Aorta (tissue), 5 donors: ENCODE measurements around the gene SMYD2. TPM values are rescaled to one million over a fixed set of nuclear protein-coding genes. Genes with fewer than 3 reads are reported as not detected.

Source experiments
- ATAC-seq: fragments of 200-7000 bp; cut with Tn5 transposase; one replicate; pipeline ENCODE4 v1.9.1; 2022; ENCODE audit warnings: moderate library complexity; ENCODE audit not compliant: low FRiP score
- DNase-seq, 2 donors: peaks; one replicate each; pipeline ENCODE4 v3.0.0-alpha.2; 2020
- H3K27ac ChIP-seq, 2 donors: one replicate each; pipeline ENCODE4 v1.5.1; 2013; ENCODE audit warnings: low read length in 2 of 2, mild to moderate bottlenecking in 2 of 2, moderate library complexity in 2 of 2, control low read depth in 1 of 2, inconsistent platforms in 1 of 2, low read depth in 1 of 2
- H3K27me3 ChIP-seq, 2 donors: one replicate each; pipeline ENCODE4 v1.6.1; 2013; ENCODE audit warnings: control low read depth in 1 of 2, low read length in 1 of 2, mild to moderate bottlenecking in 1 of 2, moderate library complexity in 1 of 2; ENCODE audit not compliant: insufficient read depth in 2 of 2, control insufficient read depth in 1 of 2
- H3K36me3 ChIP-seq, 2 donors: one replicate each; pipeline ENCODE4 v1.6.1; 2013; ENCODE audit warnings: control low read depth in 1 of 2, low read length in 1 of 2, mild to moderate bottlenecking in 1 of 2; ENCODE audit not compliant: insufficient read depth in 2 of 2, control insufficient read depth in 1 of 2
- H3K4me1 ChIP-seq, 2 donors: one replicate each; pipeline ENCODE4 v1.6.1; 2013; ENCODE audit warnings: low read length in 2 of 2, control low read depth in 1 of 2, mild to moderate bottlenecking in 1 of 2, moderate library complexity in 1 of 2; ENCODE audit not compliant: insufficient read depth in 2 of 2, control insufficient read depth in 1 of 2
- H3K4me3 ChIP-seq, 2 donors: one replicate each; pipeline ENCODE4 v1.5.1; 2013; ENCODE audit warnings: low read length in 2 of 2, control low read depth in 1 of 2, mild to moderate bottlenecking in 1 of 2
- H3K9me3 ChIP-seq: one replicate; pipeline ENCODE4 v1.6.1; 2013; ENCODE audit warnings: mild to moderate bottlenecking, low read length; ENCODE audit not compliant: control insufficient read depth
- WGBS, 2 donors: extraction: QIAGEN DNeasy Blood & Tissue Kit; methylation state at CpG; one replicate each; pipeline ENCODE4 v1.1.7; 2013; 5-methylcytosine and 5-hydroxymethylcytosine counted together
- intact Hi-C, 2 donors: fragments of 100-400 bp; cut with DNase I; formaldehyde crosslinking; loops; one replicate each; pipeline versions ENCODE4 v1.14.2 to v1.15.0; 2022
- polyA plus RNA-seq, 2 donors: library from polyadenylated mRNA; stranded (reverse); fragments of 200-250 nt; gene quantifications; one replicate each; pipeline ENCODE4 v1.2.3, GENCODE V29; 2013
- total RNA-seq, 2 donors: library from RNA; stranded (reverse); fragmentation: NEBNext Ultra II Directional; extraction: Animal tissue kit (Norgen Biotek cat#: 25700); gene quantifications; one replicate each; pipeline ENCODE4 v1.2.1, GENCODE V29; 2021
- donor health status: healthy with polysubstance abuse.
- donor health status: Bipolar disorder and iron deficiency.
- donor health status: DM: no; HTN: no; CAD: no.
- donor health status: DM: no; HTN: no; CAD: no.
- donor health status: DM: yes; HTN: yes; CAD: no.

The SMYD2 gene
- total and polyA plus RNA-seq, 4 donors: 11.9 to 18.3 (median 12.8) TPM

- ATAC-seq (no peak), DNase-seq (no peak)
- Histone ChIP-seq H3K27me3 (peaks cover 0 to 2% of the 10 kb centered on the region in 2 donors), H3K4me1 (no peaks in the 10 kb centered on the region), H3K4me3 (no peak overlapping the region), H3K27ac (no peak overlapping the region), H3K9me3 (no peaks in the 10 kb centered on the region), H3K36me3 (no peaks in the 10 kb centered on the region)
- 80 to 85% methylated on average over 7 of the region's 7 CpGs for WGBS, 2 donors
- intact Hi-C loops: no loop called here
Measured at GRCh38 chr1:214248311-214249085, 32.5 kb upstream of the SMYD2 start.

DNA sequence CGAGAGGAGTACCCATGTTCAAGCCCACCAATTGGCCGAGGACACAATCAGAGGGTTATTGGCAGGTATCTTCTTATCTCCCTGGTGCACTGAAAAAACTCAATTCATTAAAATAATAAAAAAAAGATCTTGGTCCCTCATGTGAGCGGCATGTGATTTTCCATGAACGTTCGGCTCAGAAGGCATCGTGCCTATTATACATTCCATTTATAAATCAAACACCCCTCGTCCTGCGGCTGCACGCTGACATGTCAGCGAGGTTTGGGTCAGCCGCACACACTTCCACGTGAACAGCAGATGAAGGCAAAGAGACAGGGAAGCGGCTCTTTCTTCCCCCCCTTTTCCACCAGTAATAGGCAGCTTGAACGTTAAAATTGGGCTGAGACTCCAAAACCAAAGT lies 31.3 kb upstream of the SMYD2 start:
- H3K27me3 ChIP-seq: peaks cover 0 to 2% of the 10 kb centered on the region in 2 donors
- no peak overlapping the region for H3K27ac ChIP-seq
- H3K4me1 ChIP-seq: no peaks in the 10 kb centered on the region
- ATAC-seq: no peak
- intact Hi-C loops: no loop called here
- H3K9me3 ChIP-seq: no peaks in the 10 kb centered on the region
- H3K4me3 ChIP-seq: no peak overlapping the region
- no peaks in the 10 kb centered on the region for H3K36me3 ChIP-seq
- 91 to 93% methylated on average over 14 of the region's 14 CpGs for WGBS, 2 donors
- DNase-seq: no peak

GRCh38 chr1:214251354-214251753 lies 29.6 kb upstream of the SMYD2 start:
- 82 to 83% methylated on average over 2 of the region's 2 CpGs for WGBS, 2 donors
- ATAC-seq (no peak), DNase-seq (no peak)
- H3K9me3 ChIP-seq: no peaks in the 10 kb centered on the region
- H3K36me3 ChIP-seq: no peaks in the 10 kb centered on the region
- peaks cover 0 to 2% of the 10 kb centered on the region in 2 donors for H3K27me3 ChIP-seq
- no peak overlapping the region for H3K4me3 ChIP-seq
- no peak overlapping the region for H3K27ac ChIP-seq
- no peaks in the 10 kb centered on the region for H3K4me1 ChIP-seq
- intact Hi-C loops: no loop called here

DNA sequence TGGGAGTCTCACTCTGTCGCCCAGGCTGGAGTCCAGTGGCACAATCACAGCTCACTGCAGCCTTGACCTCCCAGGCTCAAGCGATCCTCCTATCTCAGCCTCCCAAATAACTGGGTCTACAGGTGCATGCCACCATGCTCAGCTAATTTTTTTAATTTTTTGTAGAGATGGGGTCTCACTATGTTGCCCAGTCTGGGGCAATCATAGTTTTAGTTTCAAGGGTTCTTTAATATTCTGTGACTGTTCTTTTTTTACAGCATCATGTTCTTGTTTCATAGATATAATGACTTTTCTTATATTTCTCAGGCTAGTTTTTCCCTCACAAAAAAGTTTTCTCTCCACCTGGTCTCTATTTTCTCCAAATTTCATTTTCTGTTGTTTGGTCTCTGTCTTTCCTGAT lies 25.4 kb upstream of the SMYD2 start:
- H3K4me1 ChIP-seq: no peaks in the 10 kb centered on the region
- peaks cover 0 to 3% of the 10 kb centered on the region in 2 donors for H3K27me3 ChIP-seq
- H3K27ac ChIP-seq: no peak overlapping the region
- H3K9me3 ChIP-seq: no peaks in the 10 kb centered on the region
- ATAC-seq (no peak), DNase-seq (no peak)
- no peaks in the 10 kb centered on the region for H3K36me3 ChIP-seq
- intact Hi-C loops: no loop called here
- no peak overlapping the region for H3K4me3 ChIP-seq
- 88 to 92% methylated on average over 2 of the region's 2 CpGs for WGBS, 2 donors

GRCh38 chr1:214259353-214259977 lies 21.5 kb upstream of the SMYD2 start:
- intact Hi-C loops: no loop called here
- Histone ChIP-seq H3K4me1 (no peaks in the 10 kb centered on the region), H3K27ac (no peak overlapping the region), H3K4me3 (no peak overlapping the region), H3K36me3 (no peaks in the 10 kb centered on the region), H3K9me3 (no peaks in the 10 kb centered on the region), H3K27me3 (peaks cover 0 to 3% of the 10 kb centered on the region in 2 donors)
- WGBS, 2 donors: 57 to 69% methylated on average over 2 of the region's 2 CpGs
- no peak for DNase-seq
- ATAC-seq: no peak

DNA sequence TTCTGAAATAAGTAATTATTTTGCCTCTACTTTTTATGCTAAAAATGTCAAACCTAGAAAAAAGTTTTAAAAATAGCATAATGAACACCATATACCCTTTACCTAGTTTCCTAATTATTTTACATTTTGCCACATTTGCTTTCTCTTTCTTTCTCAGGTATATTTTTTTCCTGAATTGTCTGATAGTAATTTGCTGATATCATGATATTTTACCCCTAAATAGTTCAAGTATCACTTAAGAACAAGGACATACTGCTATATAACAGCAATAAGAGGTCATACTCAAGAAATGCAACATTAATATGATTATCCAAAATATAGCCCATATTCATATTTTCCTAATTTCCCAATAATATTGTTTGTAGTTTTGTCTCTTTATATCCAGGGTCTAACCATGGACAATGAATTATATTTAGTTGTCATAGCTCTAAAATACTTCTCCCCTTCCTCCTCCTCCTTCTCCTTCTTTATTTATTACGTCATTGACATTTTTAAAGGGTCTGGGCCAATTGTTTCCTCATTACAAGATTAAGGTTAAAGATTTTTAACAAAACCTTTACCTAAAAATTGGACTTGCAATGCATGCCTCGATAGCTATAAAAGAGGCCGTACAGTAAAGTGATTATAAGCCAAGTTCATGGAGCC lies 20.3 kb upstream of the SMYD2 start:
- no peaks in the 10 kb centered on the region for H3K4me1 ChIP-seq
- H3K4me3 ChIP-seq: no peak overlapping the region
- ATAC-seq: no peak
- no peaks in the 10 kb centered on the region for H3K9me3 ChIP-seq
- 66 to 69% methylated on average over 3 of the region's 3 CpGs for WGBS, 2 donors
- H3K27me3 ChIP-seq: peaks cover 0 to 3% of the 10 kb centered on the region in 2 donors
- no peak for DNase-seq
- no peaks in the 10 kb centered on the region for H3K36me3 ChIP-seq
- intact Hi-C loops: loop anchor here (1.0 to 5.0 kb wide), 2 partner anchors 69 to 327 kb away; no protein-coding TSS in a partner anchor
- H3K27ac ChIP-seq: no peak overlapping the region

GRCh38 chr1:214261206-214262123 lies 19.5 kb upstream of the SMYD2 start:
- Histone ChIP-seq H3K4me1 (no peaks in the 10 kb centered on the region), H3K4me3 (no peak overlapping the region), H3K27ac (no peak overlapping the region), H3K36me3 (no peaks in the 10 kb centered on the region), H3K9me3 (no peaks in the 10 kb centered on the region), H3K27me3 (peaks cover 0 to 3% of the 10 kb centered on the region in 2 donors)
- peak; percentile 85 to 94 for DNase-seq
- intact Hi-C loops: loop anchor here (1.0 to 5.0 kb wide), 3 partner anchors 67 to 326 kb away; no protein-coding TSS in a partner anchor
- ATAC-seq: peak; percentile 94
- WGBS, 2 donors: 5 to 6% methylated on average over 15 of the region's 15 CpGs

DNA sequence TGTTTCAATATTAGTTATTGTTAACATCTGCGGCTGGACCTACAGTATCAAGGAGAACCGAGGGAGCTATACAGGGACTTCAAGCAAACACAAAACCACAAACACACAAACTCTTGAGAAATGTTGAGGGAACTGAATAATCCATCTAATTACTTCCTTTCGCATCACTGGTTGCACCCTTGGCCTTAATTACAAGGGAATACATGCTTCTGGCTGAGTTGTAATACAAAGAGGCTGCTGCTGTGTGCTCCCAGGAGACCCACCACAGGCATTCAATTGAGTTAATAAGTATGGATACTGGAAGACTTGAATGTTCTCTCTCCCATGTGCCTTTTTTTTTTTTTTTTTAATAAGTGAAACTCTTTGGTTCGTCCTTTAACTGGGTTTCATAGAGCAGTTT lies 16.8 kb upstream of the SMYD2 start:
- no peaks in the 10 kb centered on the region for H3K4me1 ChIP-seq
- H3K27ac ChIP-seq: no peak overlapping the region
- no peak for ATAC-seq
- no peak for DNase-seq
- H3K27me3 ChIP-seq: no peaks in the 10 kb centered on the region
- no peaks in the 10 kb centered on the region for H3K36me3 ChIP-seq
- intact Hi-C loops: loop anchor here (5.0 kb wide), 1 partner anchor 323 kb away; no protein-coding TSS in a partner anchor
- 85 to 88% methylated on average over 4 of the region's 4 CpGs for WGBS, 2 donors
- H3K9me3 ChIP-seq: no peaks in the 10 kb centered on the region
- H3K4me3 ChIP-seq: no peak overlapping the region
